Activated CD4-positive, alpha-beta memory T cell treated with anti-CD3 and anti-CD28 coated beads, Interleukin-2, amount 10 ng/mL, durations not matched to agents 7 days and 5 days (primary cell): Measurements from ENCODE around the gene HTATIP2. TPM values are rescaled to one million over a fixed set of nuclear protein-coding genes. Genes with fewer than 3 reads are reported as not detected.

Source experiments
- CTCF ChIA-PET: fragments of 350-600 bp; sonication (Branson Sonifier 250); formaldehyde crosslinking; loops from one replicate; lab custom pipeline; 2021; ENCODE audit warnings: antibody characterized with exemption, inconsistent platforms; lab: Charles Lee
- POLR2A ChIA-PET: fragments of 350-600 bp; sonication (Branson Sonifier 250); formaldehyde crosslinking; loops from one replicate; lab custom pipeline; 2021; ENCODE audit warnings: antibody characterized with exemption; lab: Charles Lee
- DNase-seq: peaks from one replicate; pipeline ENCODE4 v3.0.0-alpha.2; 2020
- H3K27ac Mint-ChIP-seq: one replicate; pipeline ENCODE4 v1.8.0; 2021; ENCODE audit warnings: mild to moderate bottlenecking, mixed read lengths
- H3K27me3 Mint-ChIP-seq: one replicate; pipeline ENCODE4 v1.8.0; 2021; ENCODE audit warnings: mixed read lengths
- H3K36me3 Mint-ChIP-seq: one replicate; pipeline ENCODE4 v1.8.0; 2021; ENCODE audit warnings: low read depth, mixed read lengths
- H3K4me1 Mint-ChIP-seq: one replicate; pipeline ENCODE4 v1.8.0; 2021; ENCODE audit warnings: mixed read lengths
- H3K4me3 Mint-ChIP-seq: one replicate; pipeline ENCODE4 v1.8.0; 2021; ENCODE audit warnings: mild to moderate bottlenecking, mixed read lengths
- H3K9me3 Mint-ChIP-seq: one replicate; pipeline ENCODE4 v1.8.0; 2021; ENCODE audit warnings: mixed read lengths
- total RNA-seq, 2 experiments: library from RNA; stranded (reverse); gene quantifications; one replicate each; pipeline ENCODE4 v1.2.3, GENCODE V29; 2021

HTATIP2 gene
- 10 to 100 TPM; 48.6 to 50.0 TPM for total RNA-seq

DNA sequence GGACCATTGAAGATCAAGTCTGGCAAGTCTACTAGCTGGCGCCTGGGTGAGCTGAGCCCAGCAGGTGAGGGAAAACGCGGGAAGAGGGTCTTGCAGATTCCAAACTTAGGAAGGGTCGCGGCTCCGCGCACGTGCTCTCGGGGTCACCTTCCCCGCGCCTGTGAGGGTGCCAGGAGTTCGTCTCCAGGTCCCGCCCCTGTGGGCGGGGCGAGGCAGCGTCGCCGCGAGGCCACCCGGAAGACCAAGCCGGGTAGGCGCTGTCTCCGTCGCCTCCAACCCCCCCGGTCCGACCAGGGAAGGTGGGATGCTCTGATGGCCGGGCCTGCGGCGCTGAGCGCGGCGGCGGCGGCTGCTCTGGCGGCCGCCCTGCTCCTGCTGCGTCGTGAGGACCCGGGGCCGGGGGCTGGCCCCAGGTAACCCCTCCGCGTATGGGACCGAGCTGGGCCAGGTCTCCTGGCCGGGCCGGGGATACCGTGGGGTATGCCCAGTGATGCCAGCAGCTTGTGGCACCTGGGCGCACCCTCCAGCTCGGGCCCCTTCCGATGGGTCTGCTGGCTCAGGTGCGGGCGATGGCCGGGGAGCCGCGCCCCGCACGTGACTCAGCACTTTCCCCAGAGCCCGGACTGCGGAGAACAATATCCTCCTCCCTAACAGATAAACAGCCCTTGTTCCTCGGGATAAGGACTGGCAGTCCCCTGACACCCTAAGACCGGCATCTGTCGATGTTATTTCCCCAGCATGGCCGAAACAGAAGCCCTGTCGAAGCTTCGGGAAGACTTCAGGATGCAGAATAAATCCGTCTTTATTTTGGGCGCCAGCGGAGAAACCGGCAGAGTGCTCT is at the start of gene HTATIP2:
TSS of gene HTATIP2 (plus strand) at position 215 of the 841 bp plus-strand sequence. CDS start at position 739, 524 bp downstream.
- H3K4me3 Mint-ChIP-seq, result peak within 1 kb of the TSS; percentile 81
- POLR2A ChIA-PET, result interaction anchor here (0.7 to 2.2 kb wide), 15 partner anchors 8 to 47 kb away, joined by 3 to 10 read pairs (median 4); no protein-coding TSS in a partner anchor

DNA sequence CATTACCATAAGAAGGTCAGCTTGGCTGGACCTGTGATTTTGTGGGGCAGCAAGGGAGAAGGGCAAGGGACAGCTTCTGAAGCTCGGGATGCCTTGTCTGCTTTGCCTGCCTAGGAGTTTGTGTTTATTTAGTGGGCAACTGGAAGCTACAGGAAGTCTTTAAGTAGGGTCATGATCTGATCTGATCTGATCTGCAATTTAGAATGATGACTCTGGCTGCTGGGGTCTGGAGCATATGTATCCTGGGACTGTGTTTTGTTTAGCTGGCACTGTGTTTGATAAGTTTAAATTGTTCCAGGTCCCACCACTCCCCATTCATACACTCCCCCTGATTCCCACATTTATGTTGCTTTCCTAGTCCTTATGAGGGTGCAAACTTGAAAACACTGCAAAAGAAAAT is 47.7 kb upstream of the HTATIP2 start:
- Mint-ChIP-seq H3K27ac (no peak overlapping the region), H3K36me3 (no peaks in the 10 kb centered on the region), H3K4me3 (no peak overlapping the region), H3K4me1 (no peaks in the 10 kb centered on the region), H3K9me3 (no peaks in the 10 kb centered on the region), H3K27me3 (peaks cover 2% of the 10 kb centered on the region)
- ChIA-PET CTCF (no interaction called here), POLR2A (no interaction called here)
- DNase-seq, result no peak

More for the DNA sequence above, at the start of gene HTATIP2:
- Mint-ChIP-seq H3K27me3 (no peaks in the 10 kb centered on the region), H3K4me1 (peaks cover 61% of the 10 kb centered on the region), H3K36me3 (peaks cover 28% of the 10 kb centered on the region), H3K9me3 (no peaks in the 10 kb centered on the region), H3K27ac (peak within 1 kb of the TSS; percentile 77)
- CTCF ChIA-PET, result interaction anchor here (0.6 to 3.0 kb wide), 5 partner anchors 9 to 236 kb away, joined by 3 to 16 read pairs (median 4); partner anchors contain the start of gene PRMT3
- DNase-seq, result peak; percentile 75

DNA sequence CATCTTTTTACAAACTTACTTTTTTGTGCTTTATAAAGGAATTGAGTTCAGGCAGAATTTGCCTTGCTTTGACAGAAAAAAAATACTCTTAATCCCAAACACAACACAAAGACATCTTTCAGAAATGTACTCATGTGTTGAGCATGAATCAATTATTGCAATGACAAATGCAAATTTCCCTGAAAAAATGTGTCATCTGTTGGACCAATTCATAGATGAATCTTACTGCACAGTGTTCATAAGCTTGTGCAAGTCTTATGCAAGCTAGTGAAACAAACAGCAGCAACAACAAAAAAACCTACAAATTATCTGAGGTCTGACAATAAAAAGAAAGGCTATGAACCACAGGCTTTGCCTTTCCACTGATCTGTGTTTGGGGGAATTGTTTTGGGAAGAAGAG is 42.3 kb upstream of the HTATIP2 start:
- Mint-ChIP-seq H3K4me1 (no peaks in the 10 kb centered on the region), H3K27ac (no peak overlapping the region), H3K27me3 (peaks cover 8% of the 10 kb centered on the region), H3K9me3 (no peaks in the 10 kb centered on the region), H3K4me3 (no peak overlapping the region), H3K36me3 (no peaks in the 10 kb centered on the region)
- ChIA-PET CTCF (no interaction called here), POLR2A (no interaction called here)
- DNase-seq, result no peak

DNA sequence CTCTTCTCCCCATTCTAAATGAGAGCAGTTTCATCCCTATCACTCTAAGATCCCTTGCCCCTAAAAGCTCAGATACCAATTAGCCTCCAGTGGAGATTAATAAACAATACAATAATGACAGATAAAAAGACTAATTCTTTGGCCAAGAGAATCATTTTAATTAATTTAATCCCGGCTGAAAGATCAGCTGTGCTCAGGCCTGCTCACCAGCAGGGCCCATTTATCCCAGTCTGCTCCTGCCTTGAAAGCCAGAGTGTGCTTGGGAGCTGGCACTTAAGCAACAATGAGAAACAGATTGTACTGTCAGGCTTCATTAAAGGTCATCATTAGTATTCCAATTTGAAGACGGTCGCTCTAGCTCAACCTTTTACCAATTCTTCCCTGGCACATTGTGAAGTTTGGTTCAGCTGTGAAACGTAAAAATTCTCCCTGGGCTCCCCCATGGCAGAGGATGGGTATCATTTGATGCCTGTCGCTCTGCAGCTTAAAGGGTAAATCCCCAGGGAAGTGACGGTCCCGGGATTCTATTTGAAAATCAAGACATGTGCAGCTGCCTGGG is 36.1 kb upstream of the HTATIP2 start:
- H3K36me3 Mint-ChIP-seq, result no peaks in the 10 kb centered on the region
- DNase-seq, result no peak
- H3K27me3 Mint-ChIP-seq, result peaks cover 7% of the 10 kb centered on the region
- no peak overlapping the region for H3K4me3 Mint-ChIP-seq
- H3K27ac Mint-ChIP-seq, result no peak overlapping the region
- ChIA-PET POLR2A (no interaction called here), CTCF (no interaction called here)
- H3K9me3 Mint-ChIP-seq, result no peaks in the 10 kb centered on the region
- H3K4me1 Mint-ChIP-seq, result no peaks in the 10 kb centered on the region

DNA sequence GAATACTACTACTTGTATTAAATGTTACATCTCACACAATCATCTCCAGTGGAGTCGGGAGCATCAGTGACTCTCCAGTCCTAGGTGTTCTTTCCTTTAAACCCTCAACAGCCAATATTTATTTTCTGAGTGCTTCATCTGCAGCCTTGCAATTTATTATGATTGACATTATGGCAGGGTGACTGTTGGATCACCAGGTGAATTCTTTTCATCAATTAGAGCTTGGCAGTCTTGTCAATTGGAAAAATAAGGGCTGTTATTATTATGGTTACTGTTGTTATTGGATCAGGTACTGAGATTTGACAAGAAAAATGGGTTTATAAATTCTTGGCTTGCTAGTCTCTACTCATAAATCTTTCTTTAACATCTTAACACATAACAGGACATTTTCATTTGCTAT is 27.5 kb upstream of the HTATIP2 start:
- DNase-seq, result no peak
- Mint-ChIP-seq H3K27ac (no peak overlapping the region), H3K27me3 (peaks cover 47% of the 10 kb centered on the region), H3K9me3 (no peaks in the 10 kb centered on the region), H3K36me3 (no peaks in the 10 kb centered on the region), H3K4me3 (no peak overlapping the region), H3K4me1 (no peaks in the 10 kb centered on the region)
- ChIA-PET POLR2A (no interaction called here), CTCF (interaction anchor here (1.1 kb wide), 1 partner anchor 208 kb away, joined by 4 read pairs; no protein-coding TSS in a partner anchor)

DNA sequence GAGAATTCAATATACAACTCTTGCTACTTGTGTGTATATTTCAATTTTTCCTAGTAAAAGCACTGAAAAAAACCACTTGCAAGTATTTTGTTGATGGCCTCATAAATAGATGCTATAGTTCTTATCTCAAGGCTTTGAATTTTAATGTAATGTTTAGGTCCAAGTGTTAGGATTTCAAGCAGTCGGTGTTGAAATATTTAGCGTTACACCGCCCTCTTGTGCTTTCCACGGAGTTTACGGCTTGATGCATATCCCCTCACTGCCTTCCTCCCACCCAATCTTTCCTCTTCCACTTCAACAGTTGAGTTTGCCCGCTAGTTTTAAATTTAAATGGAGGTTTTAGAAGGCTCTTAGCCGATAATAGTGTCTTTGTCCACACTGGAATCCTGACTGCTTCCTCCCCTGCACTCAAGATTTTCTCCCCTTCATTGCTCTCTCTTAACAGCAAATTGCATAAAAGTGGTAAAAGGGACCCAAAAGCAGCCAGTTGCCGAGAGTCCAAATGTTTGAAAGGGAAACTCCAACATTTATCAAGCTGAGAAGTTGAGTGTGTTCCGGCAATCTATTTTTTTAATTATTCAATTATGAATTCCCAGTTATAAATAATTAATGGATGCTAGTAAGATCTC is 25.9 kb upstream of the HTATIP2 start:
- Mint-ChIP-seq H3K27ac (no peak overlapping the region), H3K4me1 (no peaks in the 10 kb centered on the region), H3K9me3 (no peaks in the 10 kb centered on the region), H3K36me3 (no peaks in the 10 kb centered on the region), H3K4me3 (no peak overlapping the region), H3K27me3 (peaks cover 60% of the 10 kb centered on the region)
- ChIA-PET POLR2A (no interaction called here), CTCF (no interaction called here)
- no peak for DNase-seq

DNA sequence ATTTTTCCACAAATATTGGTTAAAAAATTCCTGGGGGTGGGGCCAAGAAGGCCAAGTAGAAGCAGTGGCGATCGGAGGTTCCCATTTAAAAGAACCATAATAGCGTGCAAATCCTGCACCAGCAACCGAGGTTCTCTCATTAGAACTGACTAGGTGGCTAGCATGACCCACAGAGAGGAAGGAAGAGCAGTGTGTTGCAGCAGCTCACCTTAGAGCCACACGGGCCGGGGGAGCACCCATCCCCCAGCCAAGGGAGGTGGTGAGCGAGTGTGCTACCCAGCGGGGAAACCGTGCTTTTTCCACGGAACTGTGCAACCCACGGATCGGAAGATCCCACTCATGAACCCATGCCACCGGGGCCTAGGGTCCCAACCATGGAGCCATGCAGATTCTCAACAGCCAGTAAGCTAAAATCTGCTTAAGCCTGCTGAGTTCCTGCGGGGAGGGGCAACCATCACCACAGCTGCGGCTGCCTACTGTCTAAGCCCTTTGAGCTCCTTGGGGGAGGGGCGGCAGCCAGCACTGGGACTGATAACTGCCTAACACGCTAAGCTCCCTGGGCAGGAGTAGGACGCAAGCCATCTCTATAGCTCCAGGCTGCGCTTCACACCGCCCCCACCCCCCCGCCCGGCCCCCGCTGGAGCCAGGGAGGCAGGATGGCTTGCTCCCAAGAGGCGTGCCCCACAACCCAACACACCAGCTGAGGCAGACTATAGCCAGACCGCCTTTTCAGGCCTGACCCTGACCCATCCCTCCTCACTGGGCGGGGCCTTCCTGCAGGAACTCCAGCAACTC is 21.0 kb upstream of the HTATIP2 start:
- no peak for DNase-seq
- ChIA-PET CTCF (no interaction called here), POLR2A (no interaction called here)
- Mint-ChIP-seq H3K36me3 (no peaks in the 10 kb centered on the region), H3K4me1 (no peaks in the 10 kb centered on the region), H3K27me3 (peaks cover 75% of the 10 kb centered on the region), H3K9me3 (no peaks in the 10 kb centered on the region), H3K4me3 (no peak overlapping the region), H3K27ac (no peak overlapping the region)

DNA sequence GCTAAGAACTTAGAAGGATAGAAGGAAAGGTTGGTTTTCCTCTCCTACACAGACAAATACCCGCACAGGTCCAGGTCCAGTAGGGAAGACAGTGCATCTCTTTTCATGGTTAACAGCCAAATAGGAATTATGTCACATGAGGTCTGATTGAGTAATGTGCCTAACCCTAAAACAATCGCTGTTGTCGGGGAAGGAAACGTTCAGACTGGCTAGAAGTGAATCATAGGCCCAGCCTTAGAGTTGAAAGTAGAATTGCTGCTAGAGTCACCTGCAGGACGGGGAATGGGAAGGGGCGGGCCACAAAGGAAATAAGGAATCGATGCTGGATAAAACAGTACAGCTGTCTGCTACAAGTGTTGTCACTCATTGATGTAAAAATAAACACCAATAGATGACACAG is 12.4 kb upstream of the HTATIP2 start:
- no peak overlapping the region for H3K4me3 Mint-ChIP-seq
- ChIA-PET CTCF (interaction anchor here (1.3 to 13.9 kb wide), 3 partner anchors 17 to 224 kb away, joined by 3 to 114 read pairs (median 5); no protein-coding TSS in a partner anchor), POLR2A (no interaction called here)
- no peaks in the 10 kb centered on the region for H3K36me3 Mint-ChIP-seq
- DNase-seq, result no peak
- H3K4me1 Mint-ChIP-seq, result peaks cover 3% of the 10 kb centered on the region
- no peak overlapping the region for H3K27ac Mint-ChIP-seq
- no peaks in the 10 kb centered on the region for H3K9me3 Mint-ChIP-seq
- H3K27me3 Mint-ChIP-seq, result peaks cover 28% of the 10 kb centered on the region

DNA sequence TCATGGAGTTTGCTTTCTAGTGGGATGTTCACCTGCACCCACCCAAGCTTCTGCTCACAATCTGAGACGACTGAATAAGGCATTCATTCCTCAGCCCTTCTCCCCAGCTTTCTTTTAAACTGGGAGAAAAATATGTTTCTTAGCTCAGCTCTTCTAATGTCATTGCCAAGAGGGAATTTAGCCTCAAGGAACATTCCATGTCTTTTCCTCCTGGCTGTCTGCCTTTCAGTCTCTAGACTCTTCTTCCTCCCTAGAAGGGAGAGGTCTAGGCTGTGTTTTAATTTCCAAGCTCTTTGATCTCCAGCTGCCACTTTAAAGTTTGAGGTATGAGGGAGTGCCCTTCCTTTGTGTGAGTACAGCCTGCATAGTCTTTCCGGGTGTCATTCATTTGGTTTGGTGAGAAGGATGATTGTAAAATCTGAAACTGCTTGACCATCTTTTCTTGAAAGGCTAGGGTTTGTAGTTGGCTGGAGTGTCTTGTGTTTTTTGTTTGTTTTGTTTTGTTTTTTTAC is 11.7 kb upstream of the HTATIP2 start:
- Mint-ChIP-seq H3K27ac (no peak overlapping the region), H3K4me3 (no peak overlapping the region), H3K36me3 (no peaks in the 10 kb centered on the region), H3K27me3 (peaks cover 22% of the 10 kb centered on the region), H3K9me3 (no peaks in the 10 kb centered on the region), H3K4me1 (peaks cover 3% of the 10 kb centered on the region)
- ChIA-PET POLR2A (interaction anchor here (1.7 kb wide), 1 partner anchor 12 kb away, joined by 6 read pairs; the partner anchor contains the start of gene HTATIP2), CTCF (interaction anchor here (0.7 to 13.9 kb wide), 6 partner anchors 16 to 225 kb away, joined by 3 to 114 read pairs (median 4); no protein-coding TSS in a partner anchor)
- no peak for DNase-seq

DNA sequence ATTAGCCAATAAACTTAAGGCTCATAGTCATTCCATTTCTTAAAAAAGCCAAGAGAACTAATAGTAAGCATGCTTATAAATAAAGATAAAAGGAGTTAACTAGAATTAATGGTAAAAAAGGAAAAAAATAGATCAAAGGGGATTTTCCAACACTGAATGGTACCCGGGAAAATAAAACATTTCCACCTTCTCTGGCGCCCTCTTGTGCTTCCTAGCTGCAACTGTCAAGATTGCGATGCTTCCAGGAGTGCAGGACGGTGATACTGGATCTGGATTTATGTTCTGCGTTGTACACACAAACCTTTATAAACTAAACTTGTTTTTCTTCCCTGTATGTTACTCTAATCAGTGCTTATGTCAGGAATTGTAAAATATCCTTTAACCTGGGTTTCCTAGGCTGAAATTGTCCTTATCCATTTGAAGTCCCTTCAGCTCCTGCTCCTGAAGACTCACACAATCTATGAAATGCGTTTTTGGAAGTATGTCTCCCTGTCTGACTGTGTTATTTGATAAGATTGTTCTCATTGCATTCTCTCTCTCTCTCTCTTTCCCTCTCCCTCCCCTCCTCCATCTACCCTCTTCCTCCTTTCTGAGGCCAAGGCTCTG is 9.6 kb upstream of the HTATIP2 start:
- CTCF ChIA-PET, result interaction anchor here (0.7 to 13.9 kb wide), 8 partner anchors 8 to 403 kb away, joined by 3 to 114 read pairs (median 14); partner anchors contain the start of gene HTATIP2
- DNase-seq, result no peak
- Mint-ChIP-seq H3K27ac (no peak overlapping the region), H3K9me3 (no peaks in the 10 kb centered on the region), H3K4me3 (no peak overlapping the region), H3K4me1 (peaks cover 3% of the 10 kb centered on the region), H3K36me3 (no peaks in the 10 kb centered on the region), H3K27me3 (peaks cover 7% of the 10 kb centered on the region)
- POLR2A ChIA-PET, result interaction anchor here (1.4 kb wide), 1 partner anchor 10 kb away, joined by 6 read pairs; the partner anchor contains the start of gene HTATIP2

DNA sequence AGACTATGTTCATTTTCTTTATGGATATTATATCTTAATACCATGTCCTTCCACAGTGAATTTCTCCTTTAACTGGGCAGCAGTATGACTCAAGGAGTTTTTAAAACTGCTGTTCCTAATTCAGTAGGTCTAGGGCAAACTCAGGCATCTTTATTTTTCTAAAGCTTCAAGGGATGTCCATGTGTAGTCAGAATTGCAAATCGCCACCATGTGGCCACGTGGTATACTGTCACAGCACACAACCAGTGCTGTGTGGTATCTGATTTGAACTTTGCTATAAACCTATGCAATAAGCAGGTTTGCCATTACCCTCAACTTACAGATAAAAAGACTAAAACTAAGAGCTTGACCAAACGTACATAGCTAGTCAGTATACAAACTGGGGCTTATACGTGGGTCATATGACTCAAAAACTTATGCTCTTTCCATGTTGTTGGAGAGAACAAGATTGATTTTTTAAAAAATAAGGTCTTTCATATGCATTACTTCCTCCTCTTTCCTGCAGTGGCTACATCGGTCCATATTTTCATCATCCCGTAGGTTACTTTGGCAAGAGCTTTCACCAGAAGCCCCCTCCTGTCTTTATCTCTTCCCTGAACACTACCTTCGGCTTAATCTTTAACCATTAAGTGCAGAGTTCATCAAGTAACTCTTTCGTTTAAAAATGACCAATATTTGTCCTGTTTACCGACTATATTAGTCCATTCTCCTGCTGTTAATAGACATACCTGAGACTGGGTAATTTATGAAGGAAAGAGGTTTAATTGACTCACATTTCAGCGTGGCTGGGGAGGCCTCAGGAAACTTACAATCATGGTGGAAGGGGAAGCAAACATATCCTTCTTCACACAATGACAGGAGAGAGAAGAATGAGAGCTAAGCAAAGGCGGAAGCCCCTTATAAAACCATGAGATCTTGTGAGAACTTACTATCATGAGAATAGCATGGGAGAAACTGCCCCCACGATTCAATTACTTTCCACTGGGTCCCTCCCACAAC is 8.0 kb upstream of the HTATIP2 start:
- ChIA-PET CTCF (interaction anchor here (1.2 to 13.9 kb wide), 8 partner anchors 8 to 228 kb away, joined by 3 to 114 read pairs (median 14); partner anchors contain the start of gene HTATIP2), POLR2A (interaction anchor here (1.1 kb wide), 1 partner anchor 8 kb away, joined by 3 read pairs; the partner anchor contains the start of gene HTATIP2)
- Mint-ChIP-seq H3K9me3 (no peaks in the 10 kb centered on the region), H3K27ac (no peak overlapping the region), H3K4me3 (no peak overlapping the region), H3K4me1 (peaks cover 5% of the 10 kb centered on the region), H3K27me3 (peaks cover 7% of the 10 kb centered on the region), H3K36me3 (no peaks in the 10 kb centered on the region)
- peak; percentile 52 for DNase-seq
